IgD-negative memory B cell (primary cell): Measurements from ENCODE around the gene RAB26. TPM values are rescaled to one million over a fixed set of nuclear protein-coding genes. Genes with fewer than 3 reads are reported as not detected.
A peak's percentile ranks its signal among the peaks of the same experiment; 100 is the strongest.
"Not testable (repeated sequence)": the region's sequence is repeated elsewhere in the genome, so short reads cannot be mapped to it uniquely, and the experiment has no call there.

Experiments used
- H3K27ac Mint-ChIP-seq, 3 donors: one replicate each; pipeline ENCODE4 v1.8.0; 2020 to 2022; ENCODE audit warnings: mild to moderate bottlenecking in 3 of 3, mixed read lengths in 3 of 3, moderate library complexity in 1 of 3
- H3K27me3 Mint-ChIP-seq: one replicate; pipeline ENCODE4 v1.8.0; 2021; ENCODE audit warnings: mixed read lengths
- H3K36me3 Mint-ChIP-seq: one replicate; pipeline ENCODE4 v1.8.0; 2020; ENCODE audit warnings: mild to moderate bottlenecking, mixed read lengths
- H3K4me1 Mint-ChIP-seq, 3 donors: one replicate each; pipeline ENCODE4 v1.8.0; 2020 to 2022; ENCODE audit warnings: mixed read lengths in 3 of 3, mild to moderate bottlenecking in 1 of 3
- H3K4me3 Mint-ChIP-seq, 4 donors: one replicate each; pipeline ENCODE4 v1.8.0; 2020 to 2022; ENCODE audit warnings: mild to moderate bottlenecking in 4 of 4, mixed read lengths in 4 of 4, moderate library complexity in 3 of 4
- H3K9me3 Mint-ChIP-seq, 3 donors: one replicate each; pipeline ENCODE4 v1.8.0; 2020 to 2021; ENCODE audit warnings: mixed read lengths in 3 of 3, mild to moderate bottlenecking in 1 of 3
- polyA plus RNA-seq: library from polyadenylated mRNA; unstranded; fragments of 300-500 nt; fragmentation: Illumina TruSeq; gene quantifications from one replicate; pipeline ENCODE4 v1.2.3, GENCODE V29; 2021

RAB26 gene
- 0.41 TPM for polyA plus RNA-seq

DNA sequence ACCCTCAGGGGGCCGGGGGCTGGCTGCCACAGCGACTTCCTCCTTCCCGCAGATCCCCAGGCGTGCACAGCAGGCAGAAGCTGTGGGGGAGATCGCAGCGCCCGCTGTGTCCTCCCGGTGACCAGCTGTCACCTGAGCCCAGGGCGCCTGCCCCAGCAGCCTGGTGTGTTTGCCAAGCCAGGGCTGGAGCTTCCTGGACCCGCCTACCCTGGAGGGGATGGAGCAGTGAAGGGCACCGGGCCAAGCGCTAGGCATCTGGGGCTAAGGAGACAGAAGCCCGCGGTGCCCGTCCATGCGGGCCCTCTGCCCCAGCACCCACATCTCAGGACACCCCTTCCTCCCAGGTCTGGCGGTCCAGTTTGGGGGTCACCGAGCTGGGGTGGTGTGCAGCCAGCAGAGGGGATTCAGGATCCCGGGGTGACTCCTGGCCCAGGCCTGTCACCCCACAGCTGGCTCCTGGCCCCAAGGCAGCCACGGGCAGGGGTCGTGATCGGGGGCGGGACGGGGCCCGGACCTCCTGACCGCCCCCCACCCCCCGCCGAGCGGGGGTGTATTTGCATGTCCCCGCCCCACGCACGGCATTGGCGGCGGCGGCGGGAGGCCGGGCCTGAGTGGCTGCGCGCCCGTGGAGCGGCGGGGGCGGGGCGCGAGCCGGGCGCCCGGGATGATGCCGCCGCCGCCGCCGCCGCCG, at the start of gene RAB26:
TSS of gene RAB26 (plus strand) at position 645 of the 691 bp plus-strand sequence. CDS start 159 bp downstream, outside the sequence.
- no peaks in the 10 kb centered on the region for H3K27me3 Mint-ChIP-seq
- peak within 1 kb of the TSS; percentile 40 to 64 (median 62) for H3K4me3 Mint-ChIP-seq
- peaks cover 2% of the 10 kb centered on the region for H3K36me3 Mint-ChIP-seq
- H3K9me3 Mint-ChIP-seq: no peaks in the 10 kb centered on the region
- H3K27ac Mint-ChIP-seq: no peak within 1 kb of the TSS
- H3K4me1 Mint-ChIP-seq: peaks cover 4 to 19% (median 18%) of the 10 kb centered on the region in 3 donors

DNA sequence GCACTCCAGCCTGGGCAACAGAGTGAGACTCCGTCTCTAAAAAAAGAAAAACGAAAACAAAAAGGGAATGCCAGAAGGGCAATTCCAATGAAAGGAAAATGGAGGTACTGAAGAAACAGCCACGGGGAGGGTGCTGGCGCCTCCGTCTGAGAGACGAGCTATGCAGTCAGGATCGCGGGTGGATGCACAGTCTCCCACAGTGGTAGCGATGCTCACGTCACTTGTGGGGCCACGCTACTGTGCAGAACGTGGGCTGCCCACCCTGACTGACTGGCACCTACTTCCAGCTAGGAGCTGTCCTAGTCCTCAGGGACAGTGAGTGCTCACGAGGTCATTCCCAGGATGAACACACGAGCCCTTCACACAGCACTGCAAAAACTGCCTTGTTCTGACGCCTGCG, 46.8 kb upstream of the RAB26 start:
- not testable (repeated sequence) for H3K4me1 Mint-ChIP-seq, H3K36me3 Mint-ChIP-seq, H3K27ac Mint-ChIP-seq, H3K9me3 Mint-ChIP-seq, H3K27me3 Mint-ChIP-seq
- peak overlapping the region in 1 of 4 donors; percentile 39 for H3K4me3 Mint-ChIP-seq

DNA sequence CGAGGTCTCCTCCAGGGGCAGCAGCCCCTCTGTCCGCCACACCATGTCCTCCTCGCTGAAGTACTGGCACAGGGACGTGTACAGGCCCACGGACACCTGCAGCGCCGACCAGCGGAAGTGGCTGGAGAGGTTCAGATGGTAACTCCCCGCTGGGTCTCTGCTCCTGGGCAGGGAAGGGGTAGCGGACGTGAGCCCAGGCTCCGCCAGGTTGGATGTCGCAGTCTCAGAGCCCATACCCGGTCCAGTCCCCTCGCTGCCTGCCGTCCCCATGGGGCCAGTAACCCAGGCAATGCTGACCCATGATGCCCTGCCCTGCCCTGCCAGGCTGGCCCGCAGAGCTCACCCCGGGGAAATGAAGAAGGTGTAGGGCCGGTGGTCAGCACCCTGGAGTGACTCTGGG, 46.0 kb upstream of the RAB26 start:
- Mint-ChIP-seq H3K27me3 (no peaks in the 10 kb centered on the region), H3K4me3 (no peak overlapping the region), H3K27ac (no peak overlapping the region), H3K4me1 (no peaks in the 10 kb centered on the region), H3K9me3 (no peaks in the 10 kb centered on the region), H3K36me3 (peaks cover under 1% of the 10 kb centered on the region)

DNA sequence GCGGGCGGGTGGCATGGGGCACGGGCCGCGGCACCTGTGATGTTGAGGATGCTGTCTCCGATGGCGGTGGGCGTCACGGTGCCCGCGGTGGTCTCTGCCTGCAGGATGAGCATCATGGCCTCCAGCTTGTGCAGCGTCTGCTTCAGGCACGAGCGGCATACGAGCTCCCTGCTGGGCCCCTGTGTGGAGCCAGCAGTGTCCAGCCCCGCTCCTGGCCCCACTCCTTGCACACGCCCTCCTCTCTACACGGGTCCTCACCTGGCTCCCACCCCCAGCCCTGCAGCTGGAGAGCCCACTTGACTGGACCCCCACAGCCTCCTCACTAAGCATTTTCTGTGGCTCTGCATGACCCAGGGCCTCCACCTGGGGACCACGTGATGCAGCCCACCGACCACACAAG, 44.0 kb upstream of the RAB26 start:
- H3K36me3 Mint-ChIP-seq, H3K27ac Mint-ChIP-seq, H3K27me3 Mint-ChIP-seq, H3K9me3 Mint-ChIP-seq, H3K4me3 Mint-ChIP-seq, H3K4me1 Mint-ChIP-seq: not testable (repeated sequence)

- H3K4me1 Mint-ChIP-seq, H3K27ac Mint-ChIP-seq, H3K9me3 Mint-ChIP-seq, H3K36me3 Mint-ChIP-seq, H3K27me3 Mint-ChIP-seq: not testable (repeated sequence)
- peak overlapping the region in 1 of 4 donors; percentile 23 for H3K4me3 Mint-ChIP-seq
These were observed 43.1 kb upstream of the RAB26 start for GRCh38 chr16:2105291-2105690.

GRCh38 chr16:2105769-2106168, 42.7 kb upstream of the RAB26 start:
- not testable (repeated sequence) for H3K27me3 Mint-ChIP-seq, H3K4me1 Mint-ChIP-seq, H3K27ac Mint-ChIP-seq, H3K4me3 Mint-ChIP-seq, H3K9me3 Mint-ChIP-seq, H3K36me3 Mint-ChIP-seq

DNA sequence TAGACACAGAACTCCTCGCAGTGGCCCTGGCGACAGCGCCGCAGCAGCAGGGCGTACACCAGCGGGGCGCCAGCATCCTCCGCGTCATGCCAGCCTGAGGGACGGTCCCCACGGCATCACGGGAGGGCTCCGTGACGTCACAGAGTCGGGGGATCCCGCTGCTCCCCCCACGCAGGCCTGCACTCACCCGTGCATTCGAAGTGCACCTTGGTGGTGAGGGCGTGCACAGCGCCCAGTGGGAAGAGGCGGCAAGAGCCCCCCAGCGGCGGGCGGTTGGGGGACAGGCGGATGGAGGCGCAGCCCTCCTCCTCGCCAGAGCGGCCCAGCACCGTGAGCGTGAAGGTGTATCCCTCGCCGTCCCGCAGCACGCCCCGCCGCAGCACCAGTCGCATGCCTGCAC, 42.2 kb upstream of the RAB26 start:
- not testable (repeated sequence) for H3K9me3 Mint-ChIP-seq, H3K27ac Mint-ChIP-seq, H3K4me3 Mint-ChIP-seq

GRCh38 chr16:2107121-2107790, 41.2 kb upstream of the RAB26 start:
- H3K4me1 Mint-ChIP-seq, H3K27ac Mint-ChIP-seq, H3K9me3 Mint-ChIP-seq, H3K4me3 Mint-ChIP-seq, H3K36me3 Mint-ChIP-seq, H3K27me3 Mint-ChIP-seq: not testable (repeated sequence)

More for the DNA sequence above, 42.2 kb upstream of the RAB26 start:
- not testable (repeated sequence) for H3K4me1 Mint-ChIP-seq, H3K27me3 Mint-ChIP-seq, H3K36me3 Mint-ChIP-seq

GRCh38 chr16:2107791-2108125, 40.7 kb upstream of the RAB26 start:
- H3K4me3 Mint-ChIP-seq, H3K36me3 Mint-ChIP-seq, H3K4me1 Mint-ChIP-seq, H3K27ac Mint-ChIP-seq, H3K27me3 Mint-ChIP-seq, H3K9me3 Mint-ChIP-seq: not testable (repeated sequence)

DNA sequence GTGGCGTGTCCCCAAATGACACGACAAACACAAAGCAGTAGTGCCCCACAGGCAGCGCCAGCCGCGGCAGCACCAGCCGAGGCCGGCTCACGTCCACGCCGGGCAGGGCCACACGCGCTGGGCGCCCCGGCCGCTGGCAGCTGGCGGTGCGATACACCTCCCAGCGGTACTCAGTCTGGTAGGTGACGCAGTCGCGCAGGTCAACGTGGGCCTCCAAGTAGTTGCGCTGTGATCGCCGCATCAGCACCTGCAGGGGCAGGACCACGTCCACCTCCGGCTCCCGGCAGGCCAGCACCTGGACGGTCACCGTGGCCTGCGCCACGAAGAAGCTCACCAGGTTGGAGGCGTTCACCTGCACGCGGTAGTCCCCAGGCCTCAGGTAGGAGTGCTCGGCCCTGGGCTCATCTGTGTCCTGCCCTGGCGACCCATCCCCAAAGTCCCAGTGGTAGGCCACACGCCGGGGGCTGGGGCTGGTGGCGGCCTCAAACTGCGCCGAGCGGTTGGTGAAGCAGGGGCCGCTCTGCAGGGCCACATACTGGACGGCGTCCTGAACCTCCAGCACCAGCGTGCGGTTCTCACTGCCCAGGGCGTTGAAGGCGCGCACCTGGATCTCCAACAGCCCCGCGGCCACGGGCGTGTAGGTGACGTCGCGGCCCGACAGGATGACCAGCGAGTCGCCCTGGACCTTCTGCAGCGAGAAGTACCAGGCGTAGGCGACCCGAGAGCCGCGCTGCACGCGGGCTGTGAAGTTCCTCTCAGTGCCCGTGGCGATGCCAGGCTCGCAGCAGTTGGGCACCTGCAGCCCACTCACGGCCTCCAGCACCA, 39.8 kb upstream of the RAB26 start:
- H3K27me3 Mint-ChIP-seq, H3K36me3 Mint-ChIP-seq, H3K9me3 Mint-ChIP-seq, H3K4me1 Mint-ChIP-seq, H3K27ac Mint-ChIP-seq, H3K4me3 Mint-ChIP-seq: not testable (repeated sequence)

DNA sequence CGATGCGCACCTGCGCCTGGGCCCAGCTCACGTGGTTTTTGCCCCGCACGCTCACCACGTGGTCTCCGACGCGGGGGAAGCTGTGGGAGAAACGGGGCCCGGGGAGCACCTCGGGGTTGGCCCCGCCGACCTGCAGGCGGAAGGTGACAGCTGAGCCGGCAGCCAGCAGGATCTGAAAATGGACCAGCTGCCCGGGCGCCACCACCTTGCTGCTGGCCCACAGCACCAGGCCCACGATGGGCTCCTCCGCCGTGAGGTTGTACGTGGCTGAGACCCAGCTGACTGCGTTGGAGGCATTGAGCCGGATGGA, 39.2 kb upstream of the RAB26 start:
- not testable (repeated sequence) for H3K27ac Mint-ChIP-seq, H3K4me1 Mint-ChIP-seq, H3K36me3 Mint-ChIP-seq, H3K4me3 Mint-ChIP-seq, H3K27me3 Mint-ChIP-seq, H3K9me3 Mint-ChIP-seq

- H3K9me3 Mint-ChIP-seq, H3K4me1 Mint-ChIP-seq, H3K4me3 Mint-ChIP-seq, H3K36me3 Mint-ChIP-seq, H3K27ac Mint-ChIP-seq, H3K27me3 Mint-ChIP-seq: not testable (repeated sequence)
These were observed 38.6 kb upstream of the RAB26 start for GRCh38 chr16:2109872-2110271.

- H3K4me3 Mint-ChIP-seq, H3K27me3 Mint-ChIP-seq, H3K27ac Mint-ChIP-seq, H3K36me3 Mint-ChIP-seq, H3K4me1 Mint-ChIP-seq, H3K9me3 Mint-ChIP-seq: not testable (repeated sequence)
These were observed 38.0 kb upstream of the RAB26 start for GRCh38 chr16:2110332-2111008.

DNA sequence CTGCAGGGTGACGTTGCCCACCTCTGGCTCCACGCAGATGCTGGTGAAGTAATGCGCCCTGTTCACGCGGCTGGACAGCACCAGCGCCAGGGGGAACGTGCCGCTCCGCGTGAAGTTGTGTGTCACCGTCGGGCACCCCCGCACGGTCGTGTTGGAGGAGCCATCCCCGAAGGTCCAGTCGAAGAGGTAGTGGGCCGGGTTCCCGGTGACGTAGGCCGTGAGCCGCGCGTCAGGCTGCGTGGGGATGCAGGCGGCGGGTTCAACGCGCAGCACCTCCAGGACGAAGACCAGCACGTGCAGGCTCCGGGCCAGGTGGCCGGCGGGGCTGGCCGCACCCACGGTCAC, 37.4 kb upstream of the RAB26 start:
- H3K9me3 Mint-ChIP-seq: not testable (repeated sequence)

GRCh38 chr16:2111412-2112335, 36.8 kb upstream of the RAB26 start:
- H3K36me3 Mint-ChIP-seq, H3K4me1 Mint-ChIP-seq, H3K27me3 Mint-ChIP-seq, H3K9me3 Mint-ChIP-seq, H3K27ac Mint-ChIP-seq, H3K4me3 Mint-ChIP-seq: not testable (repeated sequence)

More for the DNA sequence above, 37.4 kb upstream of the RAB26 start:
- H3K4me3 Mint-ChIP-seq, H3K27ac Mint-ChIP-seq, H3K27me3 Mint-ChIP-seq, H3K4me1 Mint-ChIP-seq, H3K36me3 Mint-ChIP-seq: not testable (repeated sequence)
